Osteoblast (primary cell): Measurements from ENCODE around the gene SLC27A4. TPM values are rescaled to one million over a fixed set of nuclear protein-coding genes. Genes with fewer than 3 reads are reported as not detected.

Experiments used
- DNase-seq: peaks from one replicate; pipeline ENCODE4 v3.0.0; 2011; ENCODE audit warnings: low spot score, mixed read lengths; ENCODE audit not compliant: insufficient read length; ENCODE audit errors: missing footprints
- H2AFZ ChIP-seq: 2 replicates; pipeline ENCODE4 v1.6.0; 2011; ENCODE audit warnings: mild to moderate bottlenecking, low read length
- H3K27ac ChIP-seq: 2 replicates; pipeline ENCODE4 v1.5.1; 2011; ENCODE audit warnings: mild to moderate bottlenecking, low read depth, low read length, moderate library complexity
- H3K27me3 ChIP-seq: 2 replicates; pipeline ENCODE4 v1.6.0; 2012; ENCODE audit warnings: mild to moderate bottlenecking, control low read depth, inconsistent platforms, low read length, moderate library complexity; ENCODE audit not compliant: insufficient read depth
- H3K36me3 ChIP-seq: 2 replicates; pipeline ENCODE4 v1.5.1; 2011; ENCODE audit warnings: mild to moderate bottlenecking, low read length, control low read depth, moderate library complexity; ENCODE audit not compliant: insufficient read depth
- H3K4me1 ChIP-seq: 2 replicates; pipeline ENCODE4 v1.5.1; 2011; ENCODE audit warnings: mild to moderate bottlenecking, low read length, control low read depth, moderate library complexity; ENCODE audit not compliant: insufficient read depth
- H3K4me2 ChIP-seq: 2 replicates; pipeline ENCODE4 v1.6.0; 2011; ENCODE audit warnings: mild to moderate bottlenecking, low read length; ENCODE audit not compliant: insufficient read depth
- H3K4me3 ChIP-seq: fragments of 200-600 bp; sonication (generic); 3 replicates; pipeline ENCODE4 v1.5.1; 2012; ENCODE audit warnings: mild to moderate bottlenecking, low read length, inconsistent platforms; ENCODE audit not compliant: insufficient read depth
- H3K79me2 ChIP-seq: 2 replicates; pipeline ENCODE4 v1.6.0; 2012; ENCODE audit warnings: mild to moderate bottlenecking, low read length, control low read depth, inconsistent platforms; ENCODE audit not compliant: insufficient read depth
- H3K9me3 ChIP-seq: 2 replicates; pipeline ENCODE4 v1.5.1; 2011; ENCODE audit warnings: low read depth, low read length, control low read depth
- H4K20me1 ChIP-seq: 2 replicates; pipeline ENCODE4 v1.6.0; 2012; ENCODE audit warnings: mild to moderate bottlenecking, low read length, control low read depth; ENCODE audit not compliant: insufficient read depth
- CTCF ChIP-seq: IDR thresholded peaks from 2 replicates; pipeline ENCODE4 v1.5.1; 2011; ENCODE audit warnings: mild to moderate bottlenecking, low read depth, low read length, moderate library complexity; ENCODE audit errors: extremely low read depth
- total RNA-seq: library from RNA; depleted of rRNA; stranded (reverse); fragments of >200 nt; gene quantifications from 2 replicates; pipeline ENCODE4 v1.2.3, GENCODE V29; 2012

The SLC27A4 gene
- total RNA-seq, 1 donor: 21.4 TPM

GRCh38 chr9:128362774-128363173 lies 22.4 kb downstream of the SLC27A4 start:
- H3K4me3 ChIP-seq: no peak overlapping the region
- H3K27me3 ChIP-seq: no peaks in the 10 kb centered on the region
- H3K79me2 ChIP-seq: no peaks in the 10 kb centered on the region
- TF ChIP-seq CTCF: no peak
- no peak overlapping the region for H3K4me2 ChIP-seq
- peaks cover 18% of the 10 kb centered on the region for H3K4me1 ChIP-seq
- DNase-seq: peak; percentile 83
- no peak overlapping the region for H3K27ac ChIP-seq
- H3K9me3 ChIP-seq: no peaks in the 10 kb centered on the region
- no peak overlapping the region for H2AFZ ChIP-seq
- no peaks in the 10 kb centered on the region for H3K36me3 ChIP-seq
- H4K20me1 ChIP-seq: no peaks in the 10 kb centered on the region

- Histone ChIP-seq H3K79me2 (no peaks in the 10 kb centered on the region), H3K27ac (no peak overlapping the region), H3K27me3 (no peaks in the 10 kb centered on the region), H3K4me3 (peak overlapping the region; percentile 70), H3K9me3 (no peaks in the 10 kb centered on the region), H3K36me3 (no peaks in the 10 kb centered on the region), H4K20me1 (no peaks in the 10 kb centered on the region), H3K4me2 (peak overlapping the region; percentile 76), H2AFZ (peak overlapping the region; percentile 92), H3K4me1 (peaks cover 24% of the 10 kb centered on the region)
- TF ChIP-seq CTCF: no peak
- peak; percentile 69 for DNase-seq
These were observed 25.2 kb downstream of the SLC27A4 start for GRCh38 chr9:128365525-128365924.

GRCh38 chr9:128369024-128369706 lies 28.8 kb downstream of the SLC27A4 start:
- Histone ChIP-seq H3K4me2 (no peak overlapping the region), H4K20me1 (no peaks in the 10 kb centered on the region), H3K36me3 (no peaks in the 10 kb centered on the region), H3K27ac (no peak overlapping the region), H3K27me3 (no peaks in the 10 kb centered on the region), H3K9me3 (no peaks in the 10 kb centered on the region), H2AFZ (no peak overlapping the region), H3K4me1 (peaks cover 28% of the 10 kb centered on the region), H3K4me3 (no peak overlapping the region), H3K79me2 (peaks cover 26% of the 10 kb centered on the region)
- DNase-seq: no peak
- no peak for TF ChIP-seq CTCF

GRCh38 chr9:128370367-128370751 lies 30.0 kb downstream of the SLC27A4 start:
- H3K36me3 ChIP-seq: peaks cover 5% of the 10 kb centered on the region
- DNase-seq: no peak
- no peak for TF ChIP-seq CTCF

More at GRCh38 chr9:128370367-128370751, 30.0 kb downstream of the SLC27A4 start:
- Histone ChIP-seq H2AFZ (peak overlapping the region; percentile 92), H3K4me2 (peak overlapping the region; percentile 83), H3K4me3 (peak overlapping the region; percentile 85), H4K20me1 (peaks cover 4% of the 10 kb centered on the region), H3K27ac (peak overlapping the region; percentile 88), H3K79me2 (peaks cover 38% of the 10 kb centered on the region), H3K9me3 (no peaks in the 10 kb centered on the region), H3K4me1 (peaks cover 21% of the 10 kb centered on the region), H3K27me3 (no peaks in the 10 kb centered on the region)
